HuH-7.5 (cell line): ENCODE measurements around the gene GHR.

Experiments used
- DNase-seq: peaks from one replicate; pipeline ENCODE4 v3.0.0; 2011; ENCODE audit warnings: low spot score

GHR gene

DNA sequence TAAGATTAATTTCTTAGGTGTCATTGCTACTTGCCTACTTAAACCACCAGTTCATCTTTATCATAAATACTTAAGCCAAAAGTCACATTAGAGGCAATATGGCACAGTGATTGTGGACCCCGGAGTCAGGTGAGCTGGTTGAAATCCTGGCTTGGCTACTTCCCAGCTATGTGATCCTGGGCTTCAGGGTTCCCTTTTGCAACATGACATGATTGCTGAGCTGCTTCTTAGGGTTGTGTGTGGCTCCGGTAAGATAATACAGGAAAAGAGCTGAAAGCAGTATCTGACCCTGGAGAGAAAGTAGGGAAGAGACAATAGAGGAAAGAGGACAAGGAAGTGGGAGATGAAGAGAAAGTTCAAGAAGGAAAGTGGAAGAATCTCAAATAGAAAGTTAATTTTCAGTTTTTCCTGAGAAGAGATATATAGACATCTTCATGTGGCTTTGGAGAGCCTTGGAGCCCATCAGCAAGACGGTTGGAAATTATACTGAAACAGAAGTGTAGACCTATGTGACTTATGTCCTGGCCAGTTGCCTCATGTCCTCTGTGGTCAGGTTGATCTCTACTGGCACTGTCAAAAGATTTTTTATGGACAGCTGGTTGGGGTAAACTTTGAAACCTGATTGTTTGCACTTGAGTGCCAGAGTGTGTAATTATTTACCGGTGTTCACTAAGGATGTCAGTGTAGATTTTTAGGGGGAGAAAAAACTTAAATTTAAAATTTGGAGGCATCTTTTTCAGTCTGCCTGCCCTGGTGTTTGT lies 93.2 kb downstream of the GHR start:
- peak; percentile 25 for DNase-seq

DNA sequence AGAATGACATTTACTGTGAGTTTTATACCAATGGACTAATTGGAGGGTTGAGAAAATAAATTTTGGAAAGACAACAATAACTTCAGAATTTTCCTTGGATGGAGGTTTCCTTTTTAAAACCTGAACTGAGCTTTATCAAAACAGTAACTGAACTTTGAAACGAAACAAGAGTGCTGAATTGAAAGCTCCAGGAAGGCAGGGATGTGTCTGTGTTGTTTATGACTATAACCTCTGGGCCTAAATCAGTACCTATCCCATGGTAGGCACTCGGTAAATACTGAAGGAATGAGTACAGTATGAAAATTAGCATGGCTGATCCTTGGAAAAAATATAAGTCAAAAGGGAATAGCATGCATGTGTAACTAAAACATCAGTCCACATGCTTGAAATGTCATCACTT lies 93.9 kb downstream of the GHR start:
- no peak for DNase-seq

DNA sequence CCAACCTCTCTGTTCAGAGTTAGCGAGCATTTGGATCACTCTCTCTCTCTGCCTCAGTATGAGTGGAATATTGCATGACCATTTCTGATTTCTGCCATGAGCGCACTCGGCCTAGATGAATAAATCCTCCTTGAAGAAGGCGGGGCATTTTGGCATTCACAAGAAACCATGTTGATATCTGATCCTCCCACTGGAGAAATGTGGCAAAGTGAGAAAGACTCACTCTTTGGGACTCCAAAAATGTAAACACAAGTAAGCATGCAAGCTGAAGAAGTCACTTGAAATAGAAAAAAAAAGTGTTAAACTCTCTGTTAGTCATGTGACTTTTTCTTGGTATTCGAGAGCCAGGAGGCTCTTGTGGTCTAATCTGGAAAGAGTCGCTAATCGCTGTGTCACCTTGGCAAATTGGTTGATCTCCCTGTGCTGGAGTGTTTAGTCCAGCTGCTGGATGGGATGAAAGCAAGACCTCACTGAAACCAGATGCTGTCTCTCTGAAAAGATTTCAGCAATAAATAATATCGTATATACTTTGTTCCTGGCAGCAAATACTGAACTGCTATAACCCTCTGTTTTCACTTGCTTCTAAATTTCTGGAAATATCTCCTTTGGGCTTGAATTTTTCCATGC lies 95.5 kb downstream of the GHR start:
- DNase-seq: no peak

DNA sequence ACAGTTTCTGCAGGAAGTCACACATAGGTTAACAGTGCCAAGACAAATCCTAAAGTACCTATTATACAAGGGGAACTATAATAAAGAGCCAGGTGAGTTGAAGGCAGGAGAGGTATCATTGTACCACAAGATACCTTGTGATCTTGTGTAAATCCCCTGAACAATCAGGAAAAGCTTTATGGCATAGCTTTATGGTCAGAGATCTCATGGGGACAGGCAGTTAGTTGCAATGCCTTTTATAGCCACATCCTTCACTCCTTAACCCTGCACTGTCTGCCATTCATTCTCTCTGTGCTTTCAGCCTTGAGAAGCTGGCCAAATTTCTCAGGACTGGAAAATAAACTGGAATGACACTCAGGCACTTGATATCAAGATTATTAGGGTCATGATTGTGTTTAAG lies 97.0 kb downstream of the GHR start:
- no peak for DNase-seq

DNA sequence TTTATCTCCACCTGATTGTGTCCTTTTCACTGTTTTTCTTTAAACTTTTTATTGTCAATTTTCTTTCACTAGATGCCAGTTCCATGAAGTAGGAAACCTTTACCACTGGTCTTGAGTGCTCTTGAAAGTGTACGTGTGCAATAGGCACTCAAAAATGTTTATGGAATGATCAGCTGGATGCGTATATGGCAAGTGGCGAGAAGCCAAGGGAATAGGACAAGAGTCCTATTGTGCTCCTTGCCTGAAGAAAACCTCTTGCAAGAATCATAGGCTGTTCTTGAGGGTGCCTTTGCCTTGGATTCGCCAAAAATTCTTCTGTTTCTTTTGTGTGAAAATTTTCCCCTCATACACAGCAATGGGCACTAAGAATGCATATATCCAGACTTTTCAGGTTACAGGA lies 97.7 kb downstream of the GHR start:
- no peak for DNase-seq

DNA sequence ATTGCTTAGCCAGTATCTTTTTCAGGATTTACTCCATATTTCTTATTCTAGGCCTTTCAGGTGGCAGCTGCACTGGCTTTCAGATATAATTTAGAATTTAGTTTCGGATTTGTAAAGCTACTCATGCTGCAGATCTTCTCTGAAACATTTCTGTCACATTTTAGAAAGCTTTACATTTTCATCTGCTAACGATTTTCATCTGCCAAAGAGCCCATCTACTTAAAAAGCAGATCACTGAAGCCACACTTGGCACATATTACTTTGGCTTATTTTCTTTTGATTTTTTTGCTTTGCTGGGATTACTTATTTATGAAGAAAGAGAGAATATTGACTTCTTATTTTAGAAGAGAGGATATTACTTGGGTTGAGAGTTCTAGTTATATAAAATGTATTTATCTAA lies 98.2 kb downstream of the GHR start:
- DNase-seq: no peak

DNA sequence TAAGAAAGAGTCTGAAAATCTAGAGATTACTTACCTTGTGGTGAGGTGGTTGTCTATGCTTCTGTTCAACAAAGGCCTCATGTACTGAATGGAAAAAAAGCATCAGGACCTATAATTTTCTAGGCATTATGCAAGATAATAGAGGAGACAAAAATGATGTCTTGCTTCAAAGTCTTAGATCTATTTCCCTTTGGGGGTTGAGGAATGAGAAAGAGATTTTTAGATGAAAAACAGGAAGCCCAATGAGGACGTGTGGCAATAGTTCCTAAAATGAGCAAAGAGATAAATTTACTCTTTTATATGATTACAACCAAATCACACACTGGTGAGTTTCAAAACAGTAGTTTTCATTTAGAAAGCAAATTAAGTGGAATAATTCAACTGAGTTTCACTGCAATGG lies 99.5 kb downstream of the GHR start:
- DNase-seq: no peak

DNA sequence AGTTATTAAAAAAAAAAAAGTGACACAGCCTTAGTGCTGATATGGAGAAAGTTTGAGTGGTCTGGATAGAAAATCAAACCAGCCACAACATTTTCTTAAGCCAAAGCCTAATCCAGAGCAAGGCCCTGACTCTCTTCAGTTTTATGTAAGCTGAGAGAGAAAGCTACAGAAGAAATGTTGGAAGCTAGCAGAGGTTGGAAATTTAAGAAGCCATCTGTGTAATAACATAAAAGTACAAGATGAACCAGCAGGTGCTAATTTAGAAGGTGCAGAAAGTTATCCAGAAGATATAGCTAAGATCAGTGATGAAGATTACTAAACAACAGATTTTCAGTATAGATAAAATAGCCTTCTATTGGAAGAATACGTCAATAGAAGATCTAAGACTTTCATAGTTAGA lies 102.9 kb downstream of the GHR start:
- DNase-seq: no peak

DNA sequence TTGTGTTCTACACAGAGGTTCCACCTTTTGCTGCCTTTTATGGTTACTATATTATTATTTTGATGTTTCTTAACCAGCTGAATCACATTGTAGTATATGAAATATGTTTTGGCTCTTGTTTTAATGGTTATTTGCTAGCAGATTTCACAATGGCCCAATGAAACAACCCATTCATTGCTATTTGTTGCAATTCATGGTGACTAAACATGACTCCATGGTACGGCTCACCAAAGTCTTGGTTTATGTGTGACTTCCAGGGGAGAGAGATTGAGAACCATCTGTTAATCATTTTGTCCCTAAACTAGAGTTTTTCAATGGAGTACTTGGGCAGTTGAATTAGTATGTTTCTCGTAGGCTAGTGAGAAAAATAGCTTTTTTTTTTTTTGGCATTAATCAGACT lies 108.4 kb downstream of the GHR start:
- no peak for DNase-seq

DNA sequence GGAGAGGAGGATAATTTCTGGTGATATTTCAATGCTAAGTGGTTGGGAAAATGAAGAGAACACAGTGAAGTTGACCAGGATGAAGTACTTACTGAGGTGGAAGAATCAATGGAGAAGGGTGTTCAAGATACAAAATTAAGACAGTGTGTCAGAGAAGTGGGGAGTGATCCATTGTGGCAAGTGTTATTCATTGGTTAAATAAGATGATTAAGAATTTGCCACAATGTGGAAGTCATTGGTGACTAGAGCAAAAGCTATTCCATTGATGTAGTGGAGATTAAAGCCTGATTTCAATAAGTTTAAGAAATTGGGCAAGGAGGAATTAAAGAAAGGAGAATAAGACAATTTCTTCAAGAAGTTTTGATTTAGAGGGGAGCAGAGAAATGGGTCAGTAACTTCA lies 118.9 kb downstream of the GHR start:
- DNase-seq: no peak

DNA sequence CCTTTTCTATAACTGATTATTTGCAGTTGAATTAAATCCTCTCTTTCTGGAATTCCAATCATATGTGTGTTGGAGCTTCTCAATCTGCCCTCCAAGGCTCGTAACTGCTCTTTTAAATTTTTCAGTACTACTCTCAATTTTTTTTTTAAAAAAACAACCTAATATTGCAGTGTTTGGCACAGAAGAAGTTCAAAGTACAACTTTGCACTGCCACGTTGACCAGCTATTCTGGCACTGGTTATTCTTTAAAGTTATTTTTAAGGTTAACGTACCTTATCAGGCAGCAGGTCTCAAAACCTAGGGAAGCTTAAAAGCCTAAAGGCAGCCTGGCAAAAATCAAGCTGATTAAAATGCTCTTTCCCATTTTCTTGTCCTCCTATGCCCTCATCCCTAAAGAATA lies 120.5 kb downstream of the GHR start:
- DNase-seq: no peak

DNA sequence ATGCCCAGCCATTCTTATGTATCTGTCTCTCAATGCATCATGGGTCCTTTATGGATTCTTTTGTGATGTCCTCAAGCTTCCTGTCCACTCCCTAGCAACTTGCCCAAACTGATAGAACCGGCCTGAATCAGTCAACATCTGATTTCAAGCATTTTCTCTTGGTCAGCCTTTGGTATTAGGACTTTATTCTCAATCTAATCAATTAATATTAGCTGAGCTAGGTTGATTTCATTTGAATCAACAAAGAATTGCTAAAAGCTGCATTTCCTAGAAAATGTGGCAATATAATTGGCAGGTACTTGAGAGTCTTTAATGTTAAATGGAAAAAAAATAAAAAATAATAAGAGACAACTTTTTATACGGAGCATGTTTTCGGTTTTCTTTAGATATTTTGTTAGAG lies 121.8 kb downstream of the GHR start:
- DNase-seq: no peak

DNA sequence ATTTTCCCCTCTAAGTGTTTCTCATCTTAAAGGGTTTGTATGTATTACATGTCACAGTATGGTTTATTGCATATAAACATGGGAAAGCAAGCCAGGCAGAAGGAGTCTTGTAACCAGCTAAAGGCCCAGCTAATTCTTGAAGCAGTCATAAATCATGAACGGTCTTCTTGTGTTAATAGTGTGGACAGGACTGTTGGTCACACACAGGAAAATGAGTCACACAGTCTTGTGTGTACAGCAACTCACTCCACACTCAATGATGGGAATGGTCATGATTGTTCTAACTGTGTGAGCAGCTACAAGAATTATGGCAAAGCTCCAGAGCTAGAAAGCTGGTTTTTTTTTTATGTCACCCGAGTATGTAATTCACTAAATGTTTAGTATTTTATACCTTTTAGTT lies 123.9 kb downstream of the GHR start:
- DNase-seq: no peak

DNA sequence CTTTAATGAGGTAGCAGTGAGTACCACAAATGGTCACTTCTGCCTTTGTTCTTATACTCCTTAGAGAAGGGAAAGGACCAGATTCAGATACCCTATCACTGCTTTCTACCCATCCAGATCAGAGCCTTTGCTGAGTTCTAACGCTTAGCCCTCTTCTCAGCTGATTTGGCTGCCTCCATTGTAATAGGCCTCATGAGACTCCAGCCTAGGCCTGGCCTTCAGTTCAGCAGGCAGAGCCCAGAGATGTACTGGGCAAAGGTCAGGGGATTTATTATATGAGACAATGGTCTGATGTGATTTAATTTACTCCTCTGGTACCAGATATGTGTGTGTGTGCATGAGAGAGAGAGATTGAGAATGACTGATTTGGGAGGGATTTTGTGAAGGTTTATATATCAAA lies 124.7 kb downstream of the GHR start:
- DNase-seq: no peak

DNA sequence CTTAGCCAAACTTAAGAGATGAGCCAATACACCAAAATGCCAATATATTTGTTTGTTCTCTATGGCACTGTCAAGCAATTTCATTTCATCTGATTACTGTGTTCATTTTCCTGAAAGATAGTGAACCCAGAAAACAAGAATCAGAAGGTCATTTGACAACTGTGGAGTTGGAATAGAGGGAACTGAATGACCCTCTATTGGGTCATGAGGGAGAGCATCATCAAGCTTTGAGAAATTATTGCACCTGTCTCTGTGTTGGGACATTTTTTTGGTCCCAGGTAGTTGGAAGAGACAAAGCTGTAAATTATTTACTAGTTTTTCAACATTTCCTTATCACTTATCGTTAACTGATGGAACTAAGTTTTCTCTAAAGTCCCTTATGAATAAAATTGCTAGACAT lies 129.4 kb downstream of the GHR start:
- DNase-seq: no peak

DNA sequence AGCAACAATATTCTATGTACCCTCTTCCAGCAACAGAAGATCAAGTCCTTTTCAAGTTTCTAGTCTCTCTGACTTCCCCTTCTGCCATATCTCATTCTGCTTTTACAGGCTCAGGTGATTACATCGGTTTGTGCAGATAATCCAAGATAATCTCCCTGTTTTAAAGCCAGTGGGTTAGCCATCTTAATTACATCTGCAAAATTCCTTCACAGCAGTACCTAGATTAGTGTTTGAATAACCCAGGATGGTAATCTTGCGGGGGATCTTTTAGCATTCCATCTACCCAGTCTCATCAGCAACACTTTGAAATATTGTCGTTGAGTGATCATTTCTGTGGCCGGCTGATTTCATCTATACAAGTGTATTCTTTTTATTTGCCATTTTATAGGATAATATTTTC lies 130.2 kb downstream of the GHR start:
- DNase-seq: no peak

DNA sequence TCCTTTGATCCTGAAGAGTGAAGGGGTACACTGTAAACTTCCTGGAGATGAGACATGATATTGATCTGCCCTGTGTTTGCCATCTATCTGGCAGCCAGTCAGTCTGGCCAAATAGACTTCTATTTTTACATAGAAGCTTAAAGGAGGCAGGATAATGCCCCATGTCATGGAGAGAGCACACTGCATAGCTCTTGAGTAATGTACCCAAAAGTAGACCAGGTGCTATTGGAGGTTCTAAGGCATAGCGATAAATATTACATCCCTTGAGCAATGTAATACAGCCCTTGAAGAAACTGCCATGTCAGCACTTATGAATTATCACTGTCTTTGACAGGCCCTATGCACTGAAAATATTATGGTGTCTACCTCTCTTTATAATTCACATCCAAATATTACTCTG lies 131.8 kb downstream of the GHR start:
- DNase-seq: no peak

DNA sequence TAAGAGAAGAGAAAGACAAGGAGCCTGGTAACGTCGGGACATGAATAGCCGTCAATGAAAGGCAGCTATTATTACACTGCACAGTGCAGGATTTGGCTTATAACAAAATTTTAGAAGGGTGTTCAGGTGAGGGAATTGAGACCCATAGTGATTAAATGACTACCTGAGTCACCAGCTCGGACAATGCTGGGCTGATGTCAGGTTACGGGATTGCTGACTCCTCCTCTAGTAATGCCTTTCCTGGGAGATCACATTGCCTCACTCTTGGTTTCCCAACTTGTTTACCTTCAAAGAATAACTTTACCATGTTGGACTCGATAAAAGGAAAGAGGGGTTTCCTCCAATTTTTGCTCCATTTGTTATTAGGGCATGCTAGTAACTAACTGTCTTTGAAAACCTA lies 132.6 kb downstream of the GHR start:
- DNase-seq: peak; percentile 51

DNA sequence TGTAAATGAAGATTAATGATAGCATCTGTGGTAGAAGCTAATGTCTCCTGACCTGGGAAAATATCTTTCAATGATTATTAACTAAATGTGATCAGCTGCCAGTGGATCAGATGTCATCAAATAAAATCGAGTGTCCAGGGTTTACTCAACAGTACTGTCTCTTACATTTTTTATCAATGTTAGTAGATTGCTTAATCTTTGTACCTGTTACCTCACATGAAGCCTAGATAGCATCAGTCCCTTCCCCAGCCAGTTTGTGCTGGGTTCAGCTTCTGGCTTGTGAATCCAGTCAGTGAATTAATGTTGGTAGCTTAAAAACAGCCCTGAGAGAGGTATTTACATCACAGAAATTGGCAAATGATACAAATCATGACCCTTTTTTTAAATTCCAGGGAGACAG lies 134.4 kb downstream of the GHR start:
- no peak for DNase-seq

DNA sequence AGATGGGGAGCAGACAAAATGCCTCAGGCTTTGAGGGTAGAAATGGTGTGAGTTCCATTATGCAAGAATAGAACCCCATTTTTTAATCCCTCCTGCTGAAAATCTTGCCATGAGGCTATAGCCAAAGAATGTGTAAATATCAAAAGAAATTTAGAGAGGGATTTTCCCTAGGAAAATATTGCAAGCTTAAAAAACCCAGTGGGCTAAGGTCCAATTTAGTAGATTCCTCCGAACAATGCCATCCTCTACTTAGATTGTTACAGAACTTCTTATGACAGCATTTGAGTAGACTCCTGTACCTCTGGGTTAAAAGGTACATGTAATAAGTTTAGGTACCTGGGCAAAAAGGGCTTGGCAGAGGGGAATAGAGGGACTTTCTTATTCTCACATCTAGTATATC lies 138.4 kb downstream of the GHR start:
- DNase-seq: no peak

DNA sequence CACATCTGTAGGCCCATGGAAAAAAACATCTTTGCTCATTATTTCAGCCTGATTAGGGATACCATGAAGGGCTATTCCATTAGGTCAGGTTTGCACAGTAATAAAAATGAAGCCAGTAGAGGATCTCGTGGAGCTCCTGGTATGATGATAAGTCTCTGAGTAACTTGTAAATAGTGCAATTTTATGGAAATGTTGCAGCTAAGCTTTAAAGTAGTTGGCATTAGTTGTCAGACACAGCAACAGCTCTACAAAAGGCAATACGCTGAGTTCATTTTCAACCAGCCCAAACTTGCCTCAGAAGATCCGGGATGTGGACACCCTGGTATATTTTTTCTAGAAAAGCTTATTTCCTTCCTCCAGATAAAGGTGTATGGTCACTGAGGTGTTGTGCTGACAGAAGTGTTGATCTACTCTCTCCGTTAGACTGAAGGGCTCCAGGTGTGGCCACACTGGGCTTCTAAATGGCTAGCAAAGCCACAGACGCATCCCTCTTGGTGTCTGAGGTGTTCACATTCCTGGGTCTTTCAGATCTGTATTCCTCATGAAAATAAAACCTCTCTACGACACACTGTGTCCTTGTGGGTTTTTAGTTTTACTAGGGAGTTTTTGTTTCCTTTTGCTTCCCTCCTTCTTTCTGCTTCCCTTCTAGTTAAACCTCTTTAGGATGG lies 141.6 kb downstream of the GHR start:
- DNase-seq: no peak

DNA sequence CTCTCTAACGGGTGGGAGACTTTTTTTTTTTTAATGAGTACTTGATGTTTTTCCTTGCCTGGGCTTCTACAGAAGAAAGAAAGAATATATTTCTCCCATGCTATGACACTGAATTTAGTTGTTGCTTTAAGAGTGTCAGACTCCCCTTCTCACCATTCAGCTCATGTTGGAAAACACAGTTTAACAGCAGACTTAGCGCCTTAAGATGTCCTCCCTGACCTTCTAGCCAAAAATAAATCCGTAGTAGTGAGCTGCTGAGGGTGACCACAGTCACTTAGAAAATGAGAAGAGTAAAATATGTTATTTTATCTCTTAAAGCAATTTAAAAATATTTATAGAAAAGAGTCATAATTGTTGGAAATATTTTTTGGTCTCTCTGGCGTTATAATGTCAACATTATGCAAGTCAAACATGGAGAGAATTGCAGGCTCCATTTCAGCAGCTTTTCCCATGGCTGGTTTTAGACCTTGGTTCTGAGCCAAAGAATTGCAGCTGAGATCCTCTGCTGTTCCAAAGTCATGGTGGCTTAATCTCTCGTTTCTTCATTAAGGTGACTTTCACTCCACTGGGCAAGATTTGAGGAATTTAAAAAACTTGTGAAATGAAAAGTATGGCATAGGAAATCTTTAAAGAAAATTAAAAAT lies 143.5 kb downstream of the GHR start:
- DNase-seq: no peak

DNA sequence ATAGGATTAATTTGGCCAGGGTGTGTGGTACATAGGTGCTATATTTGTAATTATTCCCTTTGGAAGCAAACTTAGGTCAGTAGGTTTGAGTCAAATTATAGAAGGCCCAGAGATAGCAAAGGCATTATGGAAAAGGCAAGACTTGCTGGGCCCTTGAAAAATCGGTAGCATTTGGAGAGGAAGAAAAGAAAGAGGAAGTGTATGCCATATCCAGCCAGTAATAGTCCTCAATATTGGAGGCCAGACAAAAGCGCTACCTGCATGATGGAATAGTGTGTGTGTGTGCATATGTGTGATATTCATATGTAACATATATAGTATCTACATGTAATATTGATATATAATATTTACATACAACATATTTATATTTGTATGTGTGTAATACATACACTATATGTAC lies 146.1 kb downstream of the GHR start:
- no peak for DNase-seq
